MM.1S (cell line): ENCODE results near the gene CYB5D1.

ENCODE experiments used
- CTCF ChIP-seq: fragments of 300-600 bp; sonication (generic); IDR thresholded peaks from 2 replicates; pipeline ENCODE4 v1.5.1; 2016; ENCODE audit warnings: antibody characterized with exemption, low read length, mixed read lengths
- EZH2 ChIP-seq: fragments of 300-600 bp; sonication (generic); optimal IDR thresholded peaks from 2 replicates; pipeline ENCODE3; 2017; ENCODE audit warnings: low read depth, mild to moderate bottlenecking, antibody characterized with exemption, low read length, mixed read lengths
- EZH2phosphoT487 ChIP-seq: fragments of 300-600 bp; sonication (generic); IDR thresholded peaks from 2 replicates; pipeline ENCODE4 v1.6.1; 2018; ENCODE audit warnings: antibody characterized with exemption, low read length

DNA sequence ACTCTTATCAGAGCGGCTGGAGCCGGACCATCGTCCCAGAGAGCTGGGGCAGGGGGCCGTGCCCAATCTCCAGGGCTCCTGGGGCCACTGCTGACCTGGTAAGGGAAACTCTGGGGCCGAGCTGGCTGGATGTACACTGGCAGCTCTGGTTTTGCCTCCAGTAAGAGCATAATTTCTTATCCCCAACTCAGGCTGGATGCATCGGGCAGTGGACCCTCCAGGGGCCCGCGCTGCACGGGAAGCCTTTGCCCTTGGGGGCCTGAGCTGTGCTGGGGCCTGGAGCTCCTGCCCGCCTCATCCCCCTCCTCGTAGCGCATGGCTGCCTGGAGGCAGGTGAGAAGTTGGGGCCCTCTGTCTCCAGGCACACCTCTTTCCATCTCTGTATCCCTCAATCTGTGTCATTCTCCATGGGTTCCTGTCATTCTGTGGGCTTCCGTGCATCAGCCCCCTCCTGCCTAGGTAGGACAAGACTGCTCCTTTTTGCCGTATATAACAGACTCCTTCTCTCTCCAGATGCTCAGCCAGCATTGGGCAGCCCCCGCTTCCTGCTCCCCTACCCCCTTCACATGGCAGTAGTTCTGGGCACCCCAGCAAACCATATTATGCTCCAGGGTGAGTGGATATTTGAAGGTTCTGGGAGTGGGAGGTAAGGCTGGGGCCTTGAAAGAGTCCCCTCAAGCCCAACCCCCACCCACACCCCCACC lies 12.3 kb upstream of the CYB5D1 start:
- TF ChIP-seq CTCF (no peak), EZH2 (no peak), EZH2phosphoT487 (no peak)
